HEK293 (cell line): ENCODE results near the gene NKD2.

Experiments used
- CTCF ChIA-PET: fragments of 350-600 bp; formaldehyde crosslinking; extraction: SDS; loops from one replicate; lab custom pipeline; 2021; ENCODE audit warnings: antibody characterized with exemption; lab: Yijun Ruan, JAX
- POLR2A ChIA-PET: fragments of 300-600 bp; formaldehyde crosslinking; extraction: SDS; loops from one replicate; lab custom pipeline; 2020; ENCODE audit warnings: antibody characterized with exemption, inconsistent platforms; lab: Yijun Ruan, JAX
- H3K27ac ChIP-seq: fragments of 200-500 bp; sonication (Bioruptor generic); 2 replicates; pipeline ENCODE4 v1.5.1; 2014; ENCODE audit warnings: low read depth, low read length, control low read depth, inconsistent platforms; ENCODE audit errors: extremely low read depth
- H3K36me3 ChIP-seq, 2 experiments: fragments of 200-500 bp in 1 of 2; sonication (Bioruptor generic) in 1 of 2; 1 replicate in 1 of 2; 2 replicates in 1 of 2; pipeline ENCODE4 v1.5.1; 2014 to 2017; ENCODE audit warnings: inconsistent platforms in 2 of 2, low read length in 2 of 2; ENCODE audit not compliant: control insufficient read depth in 2 of 2, insufficient read depth in 1 of 2
- H3K4me1 ChIP-seq: fragments of 200-500 bp; sonication (Bioruptor generic); 2 replicates; pipeline ENCODE4 v1.5.1; 2014; ENCODE audit warnings: mild to moderate bottlenecking, low read length, inconsistent platforms; ENCODE audit not compliant: control insufficient read depth, insufficient read depth
- H3K4me3 ChIP-seq: 2 replicates; pipeline ENCODE4 v1.5.1; 2011; ENCODE audit warnings: low read depth, mild to moderate bottlenecking, control low read depth, low read length, moderate library complexity
- H3K9me3 ChIP-seq: fragments of 200-500 bp; sonication (Bioruptor generic); 2 replicates; pipeline ENCODE4 v1.5.1; 2014; ENCODE audit warnings: low read depth, low read length, inconsistent platforms; ENCODE audit not compliant: control insufficient read depth, insufficient read depth
- ATF2 ChIP-seq: fragments of 450-650 bp; formaldehyde crosslinking; IDR thresholded peaks from 2 replicates; pipeline ENCODE4 v1.5.1; 2016; ENCODE audit warnings: missing biosample characterization, missing genetic modification characterization, low read depth
- GLI4 ChIP-seq: fragments of 450-650 bp; formaldehyde crosslinking; IDR thresholded peaks from 2 replicates; pipeline ENCODE4 v1.5.1; 2016; ENCODE audit warnings: missing biosample characterization, missing genetic modification characterization
- PRDM4 ChIP-seq: fragments of 450-650 bp; formaldehyde crosslinking; IDR thresholded peaks from 2 replicates; pipeline ENCODE4 v1.5.1; 2017; ENCODE audit warnings: missing biosample characterization, missing genetic modification characterization
- SP2 ChIP-seq: fragments of 450-650 bp; formaldehyde crosslinking; IDR thresholded peaks from 2 replicates; pipeline ENCODE4 v1.5.1; 2016; ENCODE audit warnings: missing biosample characterization, missing genetic modification characterization
- YY2 ChIP-seq: fragments of 450-650 bp; formaldehyde crosslinking; IDR thresholded peaks from 2 replicates; pipeline ENCODE4 v1.5.1; 2016; ENCODE audit warnings: missing biosample characterization, missing genetic modification characterization
- ZBTB44 ChIP-seq: fragments of 450-650 bp; IDR thresholded peaks from 2 replicates; pipeline ENCODE4 v1.5.1; 2018; ENCODE audit warnings: missing biosample characterization, mild to moderate bottlenecking, missing genetic modification characterization
- ZEB2 ChIP-seq: fragments of 450-650 bp; formaldehyde crosslinking; IDR thresholded peaks from 2 replicates; pipeline ENCODE4 v1.5.1; 2016; ENCODE audit warnings: missing biosample characterization, missing genetic modification characterization
- ZNF10 ChIP-seq: fragments of 450-650 bp; formaldehyde crosslinking; IDR thresholded peaks from 2 replicates; pipeline ENCODE4 v1.5.1; 2017; ENCODE audit warnings: missing biosample characterization, missing genetic modification characterization
- ZNF140 ChIP-seq: fragments of 450-650 bp; formaldehyde crosslinking; IDR thresholded peaks from 2 replicates; pipeline ENCODE4 v1.5.1; 2016; ENCODE audit warnings: missing biosample characterization, missing genetic modification characterization
- ZNF391 ChIP-seq: fragments of 450-650 bp; formaldehyde crosslinking; IDR thresholded peaks from 2 replicates; pipeline ENCODE4 v1.5.1; 2016; ENCODE audit warnings: low read depth, missing biosample characterization, missing genetic modification characterization, borderline replicate concordance
- ZNF423 ChIP-seq: fragments of 450-650 bp; formaldehyde crosslinking; IDR thresholded peaks from 2 replicates; pipeline ENCODE4 v1.5.1; 2016; ENCODE audit warnings: missing biosample characterization, missing genetic modification characterization
- ZNF521 ChIP-seq: fragments of 450-650 bp; formaldehyde crosslinking; IDR thresholded peaks from 2 replicates; pipeline ENCODE4 v1.5.1; 2017; ENCODE audit warnings: missing biosample characterization, mild to moderate bottlenecking, missing genetic modification characterization
- ZNF560 ChIP-seq: fragments of 450-650 bp; formaldehyde crosslinking; IDR thresholded peaks from 2 replicates; pipeline ENCODE4 v1.5.1; 2017; ENCODE audit warnings: missing biosample characterization, missing genetic modification characterization, borderline replicate concordance
- ZNF596 ChIP-seq: fragments of 450-650 bp; IDR thresholded peaks from 2 replicates; pipeline ENCODE4 v1.5.0; 2018; ENCODE audit warnings: missing biosample characterization, mild to moderate bottlenecking, missing genetic modification characterization, moderate library complexity
- ZNF76 ChIP-seq: fragments of 450-650 bp; formaldehyde crosslinking; IDR thresholded peaks from 2 replicates; pipeline ENCODE4; 2016; ENCODE audit warnings: low read depth, missing biosample characterization, missing genetic modification characterization, borderline replicate concordance
- ZSCAN30 ChIP-seq: fragments of 450-650 bp; IDR thresholded peaks from 2 replicates; pipeline ENCODE4 v1.5.1; 2018; ENCODE audit warnings: missing biosample characterization, mild to moderate bottlenecking, missing genetic modification characterization, moderate library complexity
- TF ChIP-seq, protein P1 (sequence below): fragments of 450-650 bp; formaldehyde crosslinking; IDR thresholded peaks from 2 replicates; pipeline ENCODE4 v1.5.0; 2017; ENCODE audit warnings: missing biosample characterization, missing genetic modification characterization, borderline replicate concordance
- TF ChIP-seq, protein P2 (sequence below): fragments of 450-650 bp; formaldehyde crosslinking; IDR thresholded peaks from 2 replicates; pipeline ENCODE4 v1.5.1; 2017; ENCODE audit warnings: missing biosample characterization, missing genetic modification characterization

Gene NKD2

DNA sequence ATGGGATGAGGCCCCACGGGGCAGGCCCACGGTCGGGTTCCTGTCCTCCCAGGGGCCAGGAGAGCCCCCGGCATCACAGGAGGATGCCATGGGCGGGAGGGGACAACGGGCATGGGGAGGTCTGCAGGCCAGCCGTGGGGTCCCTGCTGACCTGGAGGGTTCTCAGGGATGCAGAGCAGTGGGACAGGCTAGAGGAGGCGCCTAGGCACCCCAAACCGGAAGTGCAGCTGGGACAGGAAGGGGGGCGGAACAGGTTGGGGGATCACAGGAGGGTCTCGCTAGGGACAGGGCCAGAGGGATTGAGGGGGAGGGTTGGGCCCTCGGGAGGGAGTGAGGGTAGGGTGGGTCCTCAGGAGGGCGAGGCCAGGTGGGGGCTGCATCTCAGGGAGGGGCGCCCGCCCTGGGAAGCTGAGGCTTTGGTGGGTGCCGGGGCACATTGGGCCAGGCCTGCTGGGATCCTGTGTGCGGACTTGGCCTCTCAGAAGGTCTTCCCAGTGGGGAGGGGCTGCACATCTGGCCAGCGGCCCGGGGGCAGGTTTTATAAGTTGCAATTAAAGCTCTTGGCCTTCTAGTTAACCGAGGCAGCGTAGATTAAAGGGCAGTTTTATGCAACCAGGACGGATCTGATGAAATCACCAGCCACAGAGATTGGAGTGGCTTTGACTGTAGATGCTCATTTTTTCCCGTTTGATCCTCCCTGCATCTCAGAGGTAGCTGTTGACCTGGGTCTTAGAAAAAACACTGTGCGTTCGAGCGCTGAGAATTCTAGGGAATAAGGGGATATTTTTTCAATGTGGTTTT, 20.1 kb downstream of the NKD2 start (continued):
- peak; percentile 66 for TF ChIP-seq ZBTB44 (tag by site-specific recombination)
- no peak for TF ChIP-seq ZNF76 (tag by site-specific recombination)
- TF ChIP-seq ZEB2 = no peak
- no peak for TF ChIP-seq PRDM4 (tag by site-specific recombination)
- TF ChIP-seq ZNF521 (tag by site-specific recombination) = no peak
- no peak for TF ChIP-seq GLI4 (tag by site-specific recombination)
- TF ChIP-seq ZSCAN30 = no peak
- TF ChIP-seq ZNF596 (tag by site-specific recombination) = no peak
- no peak for TF ChIP-seq YY2 (tag by site-specific recombination)
- no peak for TF ChIP-seq ZNF10
- TF ChIP-seq, protein P1, sequence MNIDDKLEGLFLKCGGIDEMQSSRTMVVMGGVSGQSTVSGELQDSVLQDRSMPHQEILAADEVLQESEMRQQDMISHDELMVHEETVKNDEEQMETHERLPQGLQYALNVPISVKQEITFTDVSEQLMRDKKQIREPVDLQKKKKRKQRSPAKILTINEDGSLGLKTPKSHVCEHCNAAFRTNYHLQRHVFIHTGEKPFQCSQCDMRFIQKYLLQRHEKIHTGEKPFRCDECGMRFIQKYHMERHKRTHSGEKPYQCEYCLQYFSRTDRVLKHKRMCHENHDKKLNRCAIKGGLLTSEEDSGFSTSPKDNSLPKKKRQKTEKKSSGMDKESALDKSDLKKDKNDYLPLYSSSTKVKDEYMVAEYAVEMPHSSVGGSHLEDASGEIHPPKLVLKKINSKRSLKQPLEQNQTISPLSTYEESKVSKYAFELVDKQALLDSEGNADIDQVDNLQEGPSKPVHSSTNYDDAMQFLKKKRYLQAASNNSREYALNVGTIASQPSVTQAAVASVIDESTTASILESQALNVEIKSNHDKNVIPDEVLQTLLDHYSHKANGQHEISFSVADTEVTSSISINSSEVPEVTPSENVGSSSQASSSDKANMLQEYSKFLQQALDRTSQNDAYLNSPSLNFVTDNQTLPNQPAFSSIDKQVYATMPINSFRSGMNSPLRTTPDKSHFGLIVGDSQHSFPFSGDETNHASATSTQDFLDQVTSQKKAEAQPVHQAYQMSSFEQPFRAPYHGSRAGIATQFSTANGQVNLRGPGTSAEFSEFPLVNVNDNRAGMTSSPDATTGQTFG = no peak

GRCh38 chr5:1029282-1029944, 20.8 kb downstream of the NKD2 start:
- Histone ChIP-seq H3K4me3 (no peak overlapping the region), H3K4me1 (no peaks in the 10 kb centered on the region), H3K9me3 (no peaks in the 10 kb centered on the region), H3K27ac (no peak overlapping the region), H3K36me3 (peaks cover 0 to 4% of the 10 kb centered on the region in 2 experiments; a peak in 1 of 3 replicates)
- CTCF ChIA-PET = interaction anchor here (0.6 to 1.5 kb wide), 4 partner anchors 24 to 138 kb away, joined by 3 to 4 read pairs (median 4); no protein-coding TSS in a partner anchor
- TF ChIP-seq ZNF560 (tag by site-specific recombination) (no peak), ZNF423 (tag by site-specific recombination) (no peak), SP2 (tag by site-specific recombination) (no peak), ATF2 (no peak), ZNF391 (tag by site-specific recombination) (no peak), ZNF140 (tag by site-specific recombination) (no peak)
- TF ChIP-seq, protein P2, sequence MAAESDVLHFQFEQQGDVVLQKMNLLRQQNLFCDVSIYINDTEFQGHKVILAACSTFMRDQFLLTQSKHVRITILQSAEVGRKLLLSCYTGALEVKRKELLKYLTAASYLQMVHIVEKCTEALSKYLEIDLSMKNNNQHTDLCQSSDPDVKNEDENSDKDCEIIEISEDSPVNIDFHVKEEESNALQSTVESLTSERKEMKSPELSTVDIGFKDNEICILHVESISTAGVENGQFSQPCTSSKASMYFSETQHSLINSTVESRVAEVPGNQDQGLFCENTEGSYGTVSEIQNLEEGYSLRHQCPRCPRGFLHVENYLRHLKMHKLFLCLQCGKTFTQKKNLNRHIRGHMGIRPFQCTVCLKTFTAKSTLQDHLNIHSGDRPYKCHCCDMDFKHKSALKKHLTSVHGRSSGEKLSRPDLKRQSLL (tag by site-specific recombination) = no peak
- POLR2A ChIA-PET = no interaction called here
